ENCODE data around the gene MRC2. TPM values are rescaled to one million over a fixed set of nuclear protein-coding genes. Genes with fewer than 3 reads are reported as not detected.

The MRC2 gene
- total RNA-seq, 3 donors from 2014 or later (not counting 1 experiment from before 2014, with no cell fraction given): 0.23 to 0.54 (median 0.50) TPM

GRCh38 chr17:62715882-62716390 is 88.5 kb downstream of the MRC2 start:
- TF ChIP-seq CTCF (IDR thresholded peaks at IDR 0.05): no peak
- intact Hi-C loops (cut with micrococcal nuclease): no loop called here
- Histone ChIP-seq H3K27ac (ENCODE audit: low read length) (no peak overlapping the region), H3K4me3 (ENCODE audit: low read length) (no peak overlapping the region), H3K4me1 (ENCODE audit: control insufficient read depth, insufficient read depth, low read length) (peaks cover 17% of the 10 kb centered on the region), H3K36me3 (ENCODE audit: control insufficient read depth, insufficient read depth, low read length) (no peaks in the 10 kb centered on the region), H3K9me3 (ENCODE audit: control insufficient read depth, insufficient read depth, low read length) (no peaks in the 10 kb centered on the region), H3K27me3 (ENCODE audit: control insufficient read depth, insufficient read depth, low read length) (no peaks in the 10 kb centered on the region)
- peaks cover 30% of the 10 kb centered on the region in 2 donors for H3K4me1 Mint-ChIP-seq
- WGBS (ENCODE audit: insufficient coverage): 96% methylated on average over 18 of the region's 18 CpGs
- no peaks in the 10 kb centered on the region for H3K27me3 Mint-ChIP-seq (ENCODE audit: low read depth in 2 of 2)
- H3K36me3 Mint-ChIP-seq: no peaks in the 10 kb centered on the region
- DNase-seq: no peak
- ATAC-seq: no peak
- no peaks in the 10 kb centered on the region for H3K9me3 Mint-ChIP-seq
- H3K4me3 Mint-ChIP-seq: no peak overlapping the region
- H3K27ac Mint-ChIP-seq: no peak overlapping the region

GRCh38 chr17:62716834-62717588 is 89.5 kb downstream of the MRC2 start:
- H3K27me3 Mint-ChIP-seq (ENCODE audit: low read depth in 2 of 2): no peaks in the 10 kb centered on the region
- Histone ChIP-seq H3K27ac (ENCODE audit: low read length) (no peak overlapping the region), H3K4me3 (ENCODE audit: low read length) (no peak overlapping the region), H3K9me3 (ENCODE audit: control insufficient read depth, insufficient read depth, low read length) (no peaks in the 10 kb centered on the region), H3K27me3 (ENCODE audit: control insufficient read depth, insufficient read depth, low read length) (no peaks in the 10 kb centered on the region), H3K4me1 (ENCODE audit: control insufficient read depth, insufficient read depth, low read length) (peaks cover 17% of the 10 kb centered on the region), H3K36me3 (ENCODE audit: control insufficient read depth, insufficient read depth, low read length) (no peaks in the 10 kb centered on the region)
- 95% methylated on average over 23 of the region's 23 CpGs for WGBS (ENCODE audit: insufficient coverage)
- no peak overlapping the region for H3K4me3 Mint-ChIP-seq
- H3K27ac Mint-ChIP-seq: no peak overlapping the region
- H3K9me3 Mint-ChIP-seq: no peaks in the 10 kb centered on the region
- peaks cover 30 to 34% of the 10 kb centered on the region in 2 donors for H3K4me1 Mint-ChIP-seq
- DNase-seq: no peak
- ATAC-seq: no peak
- no peak for TF ChIP-seq CTCF (IDR thresholded peaks at IDR 0.05)
- H3K36me3 Mint-ChIP-seq: no peaks in the 10 kb centered on the region
- intact Hi-C loops (cut with micrococcal nuclease): no loop called here

GRCh38 chr17:62717589-62717855 is 90.1 kb downstream of the MRC2 start:
- 97% methylated on average over 6 of the region's 6 CpGs for WGBS (ENCODE audit: insufficient coverage)
- no peak overlapping the region for H3K27ac ChIP-seq (ENCODE audit: low read length)
- DNase-seq (no peak), ATAC-seq (no peak)
- peaks cover 17% of the 10 kb centered on the region for H3K4me1 ChIP-seq (ENCODE audit: control insufficient read depth, insufficient read depth, low read length)
- intact Hi-C loops (cut with micrococcal nuclease): no loop called here
- TF ChIP-seq CTCF (IDR thresholded peaks at IDR 0.05): no peak
- Mint-ChIP-seq H3K4me3 (no peak overlapping the region), H3K9me3 (no peaks in the 10 kb centered on the region), H3K27me3 (ENCODE audit: low read depth in 2 of 2) (no peaks in the 10 kb centered on the region), H3K36me3 (no peaks in the 10 kb centered on the region), H3K27ac (peak overlapping the region; percentile 1 to 34), H3K4me1 (peaks cover 30 to 34% of the 10 kb centered on the region in 2 donors)
- no peaks in the 10 kb centered on the region for H3K9me3 ChIP-seq (ENCODE audit: control insufficient read depth, insufficient read depth, low read length)
- no peak overlapping the region for H3K4me3 ChIP-seq (ENCODE audit: low read length)
- H3K36me3 ChIP-seq (ENCODE audit: control insufficient read depth, insufficient read depth, low read length): no peaks in the 10 kb centered on the region
- no peaks in the 10 kb centered on the region for H3K27me3 ChIP-seq (ENCODE audit: control insufficient read depth, insufficient read depth, low read length)

GRCh38 chr17:62717889-62718288 is 90.4 kb downstream of the MRC2 start:
- Mint-ChIP-seq H3K4me1 (peaks cover 30 to 34% of the 10 kb centered on the region in 2 donors), H3K27ac (peak overlapping the region; percentile 1 to 34), H3K9me3 (no peaks in the 10 kb centered on the region), H3K27me3 (ENCODE audit: low read depth in 2 of 2) (no peaks in the 10 kb centered on the region), H3K4me3 (no peak overlapping the region), H3K36me3 (no peaks in the 10 kb centered on the region)
- Histone ChIP-seq H3K9me3 (ENCODE audit: control insufficient read depth, insufficient read depth, low read length) (no peaks in the 10 kb centered on the region), H3K36me3 (ENCODE audit: control insufficient read depth, insufficient read depth, low read length) (no peaks in the 10 kb centered on the region), H3K27ac (ENCODE audit: low read length) (no peak overlapping the region), H3K4me1 (ENCODE audit: control insufficient read depth, insufficient read depth, low read length) (peaks cover 17% of the 10 kb centered on the region), H3K4me3 (ENCODE audit: low read length) (no peak overlapping the region), H3K27me3 (ENCODE audit: control insufficient read depth, insufficient read depth, low read length) (no peaks in the 10 kb centered on the region)
- no peak for DNase-seq
- ATAC-seq: peak; percentile 22 to 62 (median 48)
- 73% methylated on average over 7 of the region's 8 CpGs for WGBS (ENCODE audit: insufficient coverage)
- TF ChIP-seq CTCF (IDR thresholded peaks at IDR 0.05): no peak
- intact Hi-C loops (cut with micrococcal nuclease): no loop called here

Data from natural killer cell (primary cell).